ENCODE measurements around the gene KLF4.

Gene KLF4

GRCh38 chr9:107460153-107461023, 29.2 kb downstream of the KLF4 start:
- in situ Hi-C loops (cut with MboI; ENCODE audit: low sequenced_read_pairs): loop anchor here (25.0 kb wide), 1 partner anchor 1302 kb away; no protein-coding TSS in a partner anchor

- in situ Hi-C loops (cut with MboI; ENCODE audit: low sequenced_read_pairs): loop anchor here (25.0 kb wide), 1 partner anchor 1307 kb away; no protein-coding TSS in a partner anchor
Measured at GRCh38 chr9:107455425-107456135, 34.0 kb downstream of the KLF4 start.

- in situ Hi-C loops (cut with MboI; ENCODE audit: low sequenced_read_pairs): loop anchor here (25.0 kb wide), 1 partner anchor 1309 kb away; no protein-coding TSS in a partner anchor
Measured at GRCh38 chr9:107453479-107453878, 36.1 kb downstream of the KLF4 start.

GRCh38 chr9:107447834-107448233, 41.7 kb downstream of the KLF4 start:
- in situ Hi-C loops (cut with MboI; ENCODE audit: low sequenced_read_pairs): no loop called here

DNA sequence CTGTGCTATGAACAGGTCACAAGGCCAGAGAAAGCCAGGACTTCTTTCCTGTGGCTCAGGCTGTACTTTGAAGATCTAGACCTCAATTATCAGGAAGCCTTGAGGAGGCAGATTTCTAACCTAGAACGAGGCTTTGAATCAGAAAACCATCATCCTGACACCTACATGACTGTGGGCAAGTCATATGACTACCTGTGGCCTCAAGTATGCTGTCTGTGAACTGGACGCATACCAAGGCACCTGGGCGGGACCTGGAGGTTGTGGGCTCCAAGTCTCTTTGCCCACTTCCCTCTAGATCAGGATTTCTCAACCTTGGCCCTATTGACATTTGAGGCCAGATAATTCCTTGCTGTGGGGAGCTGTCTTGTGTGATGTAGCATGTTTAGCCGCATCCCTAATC, 42.5 kb downstream of the KLF4 start:
- in situ Hi-C loops (cut with MboI; ENCODE audit: low sequenced_read_pairs): no loop called here

GRCh38 chr9:107446491-107446890, 43.1 kb downstream of the KLF4 start:
- in situ Hi-C loops (cut with MboI; ENCODE audit: low sequenced_read_pairs): no loop called here

GRCh38 chr9:107443786-107444185, 45.8 kb downstream of the KLF4 start:
- in situ Hi-C loops (cut with MboI; ENCODE audit: low sequenced_read_pairs): no loop called here

- in situ Hi-C loops (cut with MboI; ENCODE audit: low sequenced_read_pairs): no loop called here
Measured at GRCh38 chr9:107439991-107440456, 49.5 kb downstream of the KLF4 start.

DNA sequence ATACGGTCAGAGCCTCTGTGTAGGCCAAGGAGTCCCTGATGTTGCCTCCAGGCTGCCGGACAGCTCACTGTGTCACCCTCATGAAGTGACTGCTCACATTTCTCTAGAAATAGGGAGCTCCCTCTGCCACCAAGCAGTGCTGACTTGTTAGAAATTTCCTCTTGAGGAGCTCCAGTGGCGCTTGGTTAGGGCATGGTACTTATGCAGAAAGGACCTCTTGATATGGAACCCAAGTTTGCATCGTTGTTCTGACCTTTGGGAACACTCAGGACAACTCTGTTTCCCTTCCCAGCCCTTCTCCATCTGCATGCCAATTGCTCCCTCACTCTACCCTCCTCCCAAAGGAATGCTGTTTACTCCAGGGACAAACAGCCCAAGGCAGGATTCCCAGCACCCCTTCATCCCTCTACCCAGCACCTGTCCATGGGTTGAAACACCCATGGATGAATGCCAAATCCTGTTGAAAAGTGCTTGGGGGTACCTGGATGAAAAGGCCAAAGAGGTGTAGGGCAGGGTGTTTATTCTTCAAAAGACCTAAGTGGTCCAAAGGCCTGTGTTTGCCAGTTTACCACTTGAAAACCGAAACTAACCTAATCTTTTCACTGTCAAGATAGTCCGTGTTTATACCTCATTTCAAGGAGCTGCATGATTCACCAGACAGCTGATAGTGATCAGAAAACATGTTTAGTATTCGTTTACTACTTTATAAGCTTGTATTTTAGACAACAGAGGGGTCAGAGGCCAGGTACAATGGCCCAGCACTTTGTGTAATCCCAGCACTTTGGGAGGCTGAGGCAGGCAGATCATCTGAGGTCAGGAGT, 51.1 kb downstream of the KLF4 start:
- in situ Hi-C loops (cut with MboI; ENCODE audit: low sequenced_read_pairs): no loop called here

GRCh38 chr9:107437716-107438115, 51.9 kb downstream of the KLF4 start:
- in situ Hi-C loops (cut with MboI; ENCODE audit: low sequenced_read_pairs): no loop called here

GRCh38 chr9:107435415-107435814, 54.2 kb downstream of the KLF4 start:
- in situ Hi-C loops (cut with MboI; ENCODE audit: low sequenced_read_pairs): no loop called here
